ENCODE measurements around the gene BRICD5. TPM values are rescaled to one million over a fixed set of nuclear protein-coding genes. Genes with fewer than 3 reads are reported as not detected.

BRICD5 gene
- total and polyA plus RNA-seq, 3 experiments from 2014 or later: 0.14 to 10.9 (median 8.4) TPM

- no peak for DNase-seq
- H3K27me3 ChIP-seq (ENCODE audit: insufficient read depth, low read length, poor library complexity, severe bottlenecking): no peaks in the 10 kb centered on the region
- H3K4me1 Mint-ChIP-seq: no peaks in the 10 kb centered on the region
- H3K27ac ChIP-seq (ENCODE audit: low read depth, low read length): no peak overlapping the region
- ChIA-PET POLR2A (no interaction called here), CTCF (interaction anchor here (1.4 kb wide), 1 partner anchor 23 kb away, joined by 4 read pairs; no protein-coding TSS in a partner anchor)
- H3K27me3 Mint-ChIP-seq: no peaks in the 10 kb centered on the region
- H3K4me3 Mint-ChIP-seq: no peak overlapping the region
- H3K9me3 ChIP-seq (ENCODE audit: low read length): no peaks in the 10 kb centered on the region
- no peak overlapping the region for H3K27ac Mint-ChIP-seq
- H3K36me3 Mint-ChIP-seq: peaks cover 0 to 44% (median 1%) of the 10 kb centered on the region in 3 donors
- H3K36me3 ChIP-seq (ENCODE audit: insufficient read depth, low read length): peaks cover 18% of the 10 kb centered on the region
- H3K9me3 Mint-ChIP-seq: no peaks in the 10 kb centered on the region
- H3K4me3 ChIP-seq (ENCODE audit: low read length): no peak overlapping the region
- no peaks in the 10 kb centered on the region for H3K4me1 ChIP-seq (ENCODE audit: insufficient read depth, low read length)
Measured at GRCh38 chr16:2171601-2172178, 39.0 kb downstream of the BRICD5 start.

GRCh38 chr16:2170587-2171435 is 39.9 kb downstream of the BRICD5 start:
- ChIA-PET POLR2A (interaction anchor here (0.6 kb wide), 1 partner anchor 24 kb away, joined by 5 read pairs; no protein-coding TSS in a partner anchor), CTCF (interaction anchor here (1.4 kb wide), 1 partner anchor 24 kb away, joined by 4 read pairs; no protein-coding TSS in a partner anchor)
- Mint-ChIP-seq H3K9me3 (no peaks in the 10 kb centered on the region), H3K36me3 (peaks cover 0 to 42% (median 1%) of the 10 kb centered on the region in 3 donors), H3K27me3 (no peaks in the 10 kb centered on the region), H3K4me1 (no peaks in the 10 kb centered on the region), H3K27ac (no peak overlapping the region), H3K4me3 (no peak overlapping the region)
- Histone ChIP-seq H3K27ac (ENCODE audit: low read depth, low read length) (no peak overlapping the region), H3K36me3 (ENCODE audit: insufficient read depth, low read length) (peaks cover 14% of the 10 kb centered on the region), H3K9me3 (ENCODE audit: low read length) (no peaks in the 10 kb centered on the region), H3K27me3 (ENCODE audit: insufficient read depth, low read length, poor library complexity, severe bottlenecking) (no peaks in the 10 kb centered on the region), H3K4me3 (ENCODE audit: low read length) (no peak overlapping the region), H3K4me1 (ENCODE audit: insufficient read depth, low read length) (no peaks in the 10 kb centered on the region)
- no peak for DNase-seq

- Mint-ChIP-seq H3K27ac (no peak overlapping the region), H3K9me3 (no peaks in the 10 kb centered on the region), H3K4me1 (no peaks in the 10 kb centered on the region), H3K4me3 (no peak overlapping the region), H3K36me3 (peaks cover 0 to 37% (median 1%) of the 10 kb centered on the region in 3 donors), H3K27me3 (no peaks in the 10 kb centered on the region)
- Histone ChIP-seq H3K27me3 (ENCODE audit: insufficient read depth, low read length, poor library complexity, severe bottlenecking) (no peaks in the 10 kb centered on the region), H3K9me3 (ENCODE audit: low read length) (no peaks in the 10 kb centered on the region), H3K4me1 (ENCODE audit: insufficient read depth, low read length) (no peaks in the 10 kb centered on the region), H3K27ac (ENCODE audit: low read depth, low read length) (no peak overlapping the region), H3K36me3 (ENCODE audit: insufficient read depth, low read length) (peaks cover 9% of the 10 kb centered on the region), H3K4me3 (ENCODE audit: low read length) (no peak overlapping the region)
- no peak for DNase-seq
- POLR2A ChIA-PET: no interaction called here
- CTCF ChIA-PET: no interaction called here
Measured at GRCh38 chr16:2170080-2170479, 40.6 kb downstream of the BRICD5 start.

GRCh38 chr16:2167068-2167638 is 43.5 kb downstream of the BRICD5 start:
- Mint-ChIP-seq H3K9me3 (no peaks in the 10 kb centered on the region), H3K27ac (no peak overlapping the region), H3K4me3 (no peak overlapping the region), H3K27me3 (no peaks in the 10 kb centered on the region), H3K4me1 (peaks cover 0 to 3% (median 0%) of the 10 kb centered on the region in 3 donors), H3K36me3 (peaks cover 0 to 21% (median 0%) of the 10 kb centered on the region in 3 donors)
- no peaks in the 10 kb centered on the region for H3K27me3 ChIP-seq (ENCODE audit: insufficient read depth, low read length, poor library complexity, severe bottlenecking)
- no peaks in the 10 kb centered on the region for H3K36me3 ChIP-seq (ENCODE audit: insufficient read depth, low read length)
- no peaks in the 10 kb centered on the region for H3K9me3 ChIP-seq (ENCODE audit: low read length)
- POLR2A ChIA-PET: no interaction called here
- H3K4me3 ChIP-seq (ENCODE audit: low read length): no peak overlapping the region
- H3K4me1 ChIP-seq (ENCODE audit: insufficient read depth, low read length): no peaks in the 10 kb centered on the region
- DNase-seq: no peak
- H3K27ac ChIP-seq (ENCODE audit: low read depth, low read length): no peak overlapping the region
- CTCF ChIA-PET: no interaction called here

- H3K27ac ChIP-seq (ENCODE audit: low read depth, low read length): no peak overlapping the region
- no peaks in the 10 kb centered on the region for H3K27me3 ChIP-seq (ENCODE audit: insufficient read depth, low read length, poor library complexity, severe bottlenecking)
- Mint-ChIP-seq H3K27ac (peak overlapping the region in 3 of 8 donors; percentile 19 to 69 (median 47)), H3K4me1 (peaks cover 0 to 3% (median 3%) of the 10 kb centered on the region in 3 donors), H3K36me3 (peaks cover 0 to 17% (median 0%) of the 10 kb centered on the region in 3 donors), H3K27me3 (no peaks in the 10 kb centered on the region), H3K4me3 (no peak overlapping the region), H3K9me3 (no peaks in the 10 kb centered on the region)
- H3K4me1 ChIP-seq (ENCODE audit: insufficient read depth, low read length): no peaks in the 10 kb centered on the region
- no peaks in the 10 kb centered on the region for H3K9me3 ChIP-seq (ENCODE audit: low read length)
- no peak overlapping the region for H3K4me3 ChIP-seq (ENCODE audit: low read length)
- no peaks in the 10 kb centered on the region for H3K36me3 ChIP-seq (ENCODE audit: insufficient read depth, low read length)
- ChIA-PET CTCF (no interaction called here), POLR2A (no interaction called here)
- DNase-seq: no peak
Measured at GRCh38 chr16:2166263-2167067, 44.2 kb downstream of the BRICD5 start.

- no peaks in the 10 kb centered on the region for H3K27me3 Mint-ChIP-seq
- Histone ChIP-seq H3K27ac (ENCODE audit: low read depth, low read length) (no peak overlapping the region), H3K27me3 (ENCODE audit: insufficient read depth, low read length, poor library complexity, severe bottlenecking) (no peaks in the 10 kb centered on the region), H3K9me3 (ENCODE audit: low read length) (no peaks in the 10 kb centered on the region), H3K4me3 (ENCODE audit: low read length) (no peak overlapping the region), H3K36me3 (ENCODE audit: insufficient read depth, low read length) (no peaks in the 10 kb centered on the region), H3K4me1 (ENCODE audit: insufficient read depth, low read length) (no peaks in the 10 kb centered on the region)
- H3K9me3 Mint-ChIP-seq: no peaks in the 10 kb centered on the region
- no peak for DNase-seq
- H3K36me3 Mint-ChIP-seq: peaks cover 0 to 17% (median 0%) of the 10 kb centered on the region in 3 donors
- no peak overlapping the region for H3K4me3 Mint-ChIP-seq
- peak overlapping the region in 1 of 8 donors; percentile 47 for H3K27ac Mint-ChIP-seq
- H3K4me1 Mint-ChIP-seq: peaks cover 0 to 3% (median 3%) of the 10 kb centered on the region in 3 donors
- ChIA-PET CTCF (no interaction called here), POLR2A (no interaction called here)
Measured at GRCh38 chr16:2165861-2166260, 44.8 kb downstream of the BRICD5 start.

GRCh38 chr16:2163211-2163881 is 47.3 kb downstream of the BRICD5 start:
- no peak for DNase-seq
- H3K9me3 Mint-ChIP-seq: no peaks in the 10 kb centered on the region
- H3K4me1 Mint-ChIP-seq: peaks cover 0 to 12% (median 6%) of the 10 kb centered on the region in 3 donors
- H3K4me3 ChIP-seq (ENCODE audit: low read length): no peak overlapping the region
- no peak overlapping the region for H3K4me3 Mint-ChIP-seq
- no peak overlapping the region for H3K27ac ChIP-seq (ENCODE audit: low read depth, low read length)
- H3K9me3 ChIP-seq (ENCODE audit: low read length): no peaks in the 10 kb centered on the region
- H3K4me1 ChIP-seq (ENCODE audit: insufficient read depth, low read length): no peaks in the 10 kb centered on the region
- H3K27ac Mint-ChIP-seq: peak overlapping the region in 3 of 8 donors; percentile 17 to 79 (median 61)
- H3K36me3 ChIP-seq (ENCODE audit: insufficient read depth, low read length): no peaks in the 10 kb centered on the region
- no peaks in the 10 kb centered on the region for H3K27me3 ChIP-seq (ENCODE audit: insufficient read depth, low read length, poor library complexity, severe bottlenecking)
- ChIA-PET CTCF (interaction anchor here (1.2 kb wide), 1 partner anchor 23 kb away, joined by 5 read pairs; no protein-coding TSS in a partner anchor), POLR2A (interaction anchor here (0.5 kb wide), 1 partner anchor 95 kb away, joined by 3 read pairs; no protein-coding TSS in a partner anchor)
- no peaks in the 10 kb centered on the region for H3K27me3 Mint-ChIP-seq
- peaks cover 0 to 14% (median 0%) of the 10 kb centered on the region in 3 donors for H3K36me3 Mint-ChIP-seq

Data from CD8-positive, alpha-beta memory T cell (primary cell).